Middle frontal gyrus (tissue), 1 donor: ENCODE measurements around the gene ANAPC15.
"Not testable (repeated sequence)": the region's sequence is repeated elsewhere in the genome, so short reads cannot be mapped to it uniquely, and the experiment has no call there.

Experiments used
- DNase-seq: peaks from one replicate; pipeline ENCODE4 v3.0.0-alpha.2; 2015; ENCODE audit warnings: low spot score; ENCODE audit errors: extremely low spot score

ANAPC15 gene

GRCh38 chr11:72112143-72112977 is at the start of gene ANAPC15:
Gene ANAPC15 (minus strand): TSS chr11:72112695. CDS start chr11:72111276, 1,419 bp downstream.
- DNase-seq = peak; percentile 100

GRCh38 chr11:72160319-72160718 is 47.8 kb upstream of the ANAPC15 start:
- no peak for DNase-seq

GRCh38 chr11:72157131-72157530 is 44.6 kb upstream of the ANAPC15 start:
- no peak for DNase-seq

GRCh38 chr11:72155751-72156150 is 43.3 kb upstream of the ANAPC15 start:
- DNase-seq = no peak

- DNase-seq = no peak
Observed at GRCh38 chr11:72154816-72155215, 42.3 kb upstream of the ANAPC15 start.

GRCh38 chr11:72153874-72154273 is 41.4 kb upstream of the ANAPC15 start:
- DNase-seq = not testable (repeated sequence)

- no peak for DNase-seq
Observed at GRCh38 chr11:72150882-72151281, 38.4 kb upstream of the ANAPC15 start.

GRCh38 chr11:72146625-72147024 is 34.1 kb upstream of the ANAPC15 start:
- no peak for DNase-seq

GRCh38 chr11:72144807-72145565 is 32.5 kb upstream of the ANAPC15 start:
- DNase-seq = no peak

- DNase-seq = not testable (repeated sequence)
Observed at GRCh38 chr11:72142543-72142942, 30.0 kb upstream of the ANAPC15 start.

GRCh38 chr11:72142086-72142485 is 29.6 kb upstream of the ANAPC15 start:
- DNase-seq = not testable (repeated sequence)

- DNase-seq = no peak
Observed at GRCh38 chr11:72141066-72141465, 28.6 kb upstream of the ANAPC15 start.

GRCh38 chr11:72140661-72141060 is 28.2 kb upstream of the ANAPC15 start:
- no peak for DNase-seq

- DNase-seq = no peak
Observed at GRCh38 chr11:72139500-72139899, 27.0 kb upstream of the ANAPC15 start.

- DNase-seq = no peak
Observed at GRCh38 chr11:72138821-72139390, 26.4 kb upstream of the ANAPC15 start.

GRCh38 chr11:72136684-72137262 is 24.3 kb upstream of the ANAPC15 start:
- no peak for DNase-seq

GRCh38 chr11:72135891-72136683 is 23.6 kb upstream of the ANAPC15 start:
- no peak for DNase-seq

- not testable (repeated sequence) for DNase-seq
Observed at GRCh38 chr11:72135473-72135872, 23.0 kb upstream of the ANAPC15 start, which contains the start of gene FOLR3. Gene FOLR3 (plus strand): TSS chr11:72135725. CDS start chr11:72135953, 228 bp downstream.

GRCh38 chr11:72132646-72133045 is 20.2 kb upstream of the ANAPC15 start:
- DNase-seq = no peak

GRCh38 chr11:72129381-72129780 is 16.9 kb upstream of the ANAPC15 start:
- DNase-seq = no peak

- DNase-seq = no peak
Observed at GRCh38 chr11:72127923-72128322, 15.4 kb upstream of the ANAPC15 start.
